Muscle of arm (tissue), 12 donors: ENCODE data around the gene LENG8. TPM values are rescaled to one million over a fixed set of nuclear protein-coding genes. Genes with fewer than 3 reads are reported as not detected.
"Not testable (repeated sequence)": the region's sequence is repeated elsewhere in the genome, so short reads cannot be mapped to it uniquely, and the experiment has no call there.

Experiments
- DNase-seq: peaks from one replicate; pipeline ENCODE4 v3.0.0-alpha.2; 2013
- polyA plus RNA-seq, 12 donors: library from polyadenylated mRNA; unstranded; fragments of 120-200 nt; gene quantifications; one replicate each; pipeline ENCODE4 v1.2.1, GENCODE V29; 2013; ENCODE audit not compliant: insufficient read length in 12 of 12

The LENG8 gene
- polyA plus RNA-seq, 12 donors, result 54.1 to 332 (median 92.4) TPM

- not testable (repeated sequence) for DNase-seq
Measured at GRCh38 chr19:54509200-54509940, 60.4 kb downstream of the LENG8 start.

Other genes starting within 250 kb of the LENG8 start
- gene RPS9, start 248.3 kb upstream of the LENG8 start, polyA plus RNA-seq, result 1,000 to 10,000 TPM; 1,267 to 2,301 (median 1,915) TPM
- 1 to 10 TPM in 10 of 12 donors, not detected in 2; 1.2 to 4.1 (median 2.4) TPM for gene LILRB3, start 226.2 kb upstream of the LENG8 start, polyA plus RNA-seq
- gene LILRA6, start 206.4 kb upstream of the LENG8 start, polyA plus RNA-seq, result 1 to 10 TPM in 9 of 12 donors, under 1 TPM in 1, not detected in 2; 0.95 to 2.4 (median 1.7) TPM
- 10 to 100 TPM in 2 of 12 donors, 1 to 10 TPM in 9, not detected in 1; 5.5 to 10.6 (median 8.5) TPM for gene LILRB5, start 191.9 kb upstream of the LENG8 start, polyA plus RNA-seq
- 1 to 10 TPM in 10 of 12 donors, not detected in 2; 1.4 to 3.8 (median 1.8) TPM for gene LILRB2, start 168.1 kb upstream of the LENG8 start, polyA plus RNA-seq
- gene LILRA5, start 136.0 kb upstream of the LENG8 start, polyA plus RNA-seq, result 1 to 10 TPM in 1 of 12 donors, under 1 TPM in 9, not detected in 2; 0.31 to 1.2 (median 0.57) TPM
- gene LILRA4, start 110.0 kb upstream of the LENG8 start, polyA plus RNA-seq, result under 1 TPM in 2 of 12 donors, not detected in 10; 0.11 to 0.63 TPM
- 10 to 100 TPM in 2 of 12 donors, 1 to 10 TPM in 8, not detected in 2; 5.6 to 14.3 (median 6.7) TPM for gene LAIR1, start 84.3 kb upstream of the LENG8 start, polyA plus RNA-seq
- 10 to 100 TPM in 1 of 12 donors, 1 to 10 TPM in 9, not detected in 2; 2.7 to 11.7 (median 3.7) TPM for gene TTYH1, start 33.7 kb upstream of the LENG8 start, polyA plus RNA-seq
- gene LENG9, start 14.6 kb downstream of the LENG8 start, polyA plus RNA-seq, result 1 to 10 TPM in 9 of 12 donors, under 1 TPM in 1, not detected in 2; 0.75 to 2.7 (median 1.5) TPM
- gene CDC42EP5, start 24.1 kb downstream of the LENG8 start, polyA plus RNA-seq, result 10 to 100 TPM in 11 of 12 donors, not detected in 1; 15.8 to 57.2 (median 29.4) TPM
- 1 to 10 TPM in 2 of 12 donors, under 1 TPM in 3, not detected in 7; 0.21 to 1.9 (median 0.44) TPM for gene LAIR2, start 53.6 kb downstream of the LENG8 start, polyA plus RNA-seq
- gene LILRA2, start 124.6 kb downstream of the LENG8 start, polyA plus RNA-seq, result 1 to 10 TPM in 4 of 12 donors, under 1 TPM in 6, not detected in 2; 0.60 to 3.8 (median 0.93) TPM
- 1 to 10 TPM in 1 of 12 donors, under 1 TPM in 9, not detected in 2; 0.11 to 1.7 (median 0.43) TPM for gene LILRA1, start 144.4 kb downstream of the LENG8 start, polyA plus RNA-seq
- gene LILRB1, start 181.3 kb downstream of the LENG8 start, polyA plus RNA-seq, result 1 to 10 TPM in 7 of 12 donors, under 1 TPM in 3, not detected in 2; 0.71 to 3.9 (median 1.1) TPM
- 1 to 10 TPM in 5 of 12 donors, under 1 TPM in 5, not detected in 2; 0.49 to 3.2 (median 0.91) TPM for gene LILRB4, start 213.8 kb downstream of the LENG8 start, polyA plus RNA-seq